ENCODE data around the gene SLFN11. TPM values are rescaled to one million over a fixed set of nuclear protein-coding genes. Genes with fewer than 3 reads are reported as not detected.

SLFN11 gene
- total and polyA plus RNA-seq, 2 of the 4 experiments (the other 2 are of a cell fraction): 29.9 to 144 TPM

DNA sequence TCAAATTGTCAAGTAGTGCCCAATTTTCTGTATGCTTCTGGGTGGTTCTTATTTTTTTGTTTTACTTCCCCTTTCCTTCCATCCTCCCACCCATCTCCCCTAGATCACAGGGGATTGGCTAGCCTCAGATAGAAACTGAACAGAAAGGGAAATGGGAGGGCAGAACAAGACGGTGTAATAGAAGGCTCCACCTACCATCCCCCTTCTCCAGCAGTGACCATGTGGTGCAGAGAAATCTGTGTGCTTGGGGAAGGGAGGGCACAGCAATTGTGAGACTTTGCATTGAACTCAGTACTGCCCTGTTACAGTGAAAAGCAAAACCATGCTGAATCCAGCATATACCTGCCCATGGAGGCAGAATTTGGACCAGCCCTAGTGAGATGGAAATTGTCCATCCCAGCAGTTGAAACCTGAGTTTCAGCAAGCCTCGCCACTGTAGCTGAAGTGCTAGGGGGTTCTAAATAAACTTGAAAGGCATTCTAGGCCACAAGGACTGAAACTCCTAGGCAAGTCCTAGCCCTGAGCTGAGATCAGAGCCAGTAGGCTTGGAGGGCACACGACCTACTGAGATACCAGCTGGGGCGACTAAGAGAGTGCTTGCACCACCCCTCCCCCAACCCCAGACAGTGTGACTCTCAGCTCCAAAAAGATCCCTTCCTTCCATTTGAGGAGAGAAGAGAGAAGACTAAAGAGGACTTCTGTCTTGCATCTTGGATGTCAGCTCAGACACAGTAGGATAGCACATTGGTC, 5.2 kb downstream of the SLFN11 start:
- no peaks in the 10 kb centered on the region for H4K20me1 ChIP-seq (ENCODE audit: insufficient read depth, low read length)
- POLR2A ChIA-PET (ENCODE audit: unreplicated experiment): no interaction called here
- intact Hi-C loops (cut with micrococcal nuclease) (no loop called here), in situ Hi-C loops (cut with MboI; ENCODE audit: low sequenced_read_pairs) (loop anchor here (25.0 kb wide), 1 partner anchor 369 kb away; the partner anchor contains the start of gene RASL10B), dilution Hi-C loops (cut with HindIII; ENCODE audit: low sequenced_read_pairs, unreplicated experiment) (no loop called here)
- no peak overlapping the region for H2BK15ac ChIP-seq (ENCODE audit: low read depth, low read length)
- no TSS peak for BruUV-seq (replicated peaks)
- DNase-seq (peak; percentile 22), ATAC-seq (ENCODE audit: low read depth) (peak; percentile 66; the same call in 1 of the 2 replicates)
- H4K91ac ChIP-seq (ENCODE audit: insufficient read depth, low read depth, low read length): no peak overlapping the region
- H2BK5ac ChIP-seq (ENCODE audit: low read depth, low read length, poor library complexity, severe bottlenecking): no peak overlapping the region
- no peaks in the 10 kb centered on the region for H3K9me3 ChIP-seq (ENCODE audit: control insufficient read depth, insufficient read depth, low read length)
- H2AK5ac ChIP-seq (ENCODE audit: low read depth, low read length): no peak overlapping the region
- TF ChIP-seq BHLHE40 (IDR thresholded peaks at IDR 0.05; ENCODE audit: low read depth, low read length) (no peak), MAFK (IDR thresholded peaks at IDR 0.05; ENCODE audit: low read depth, low read length) (no peak), POLR2A (IDR thresholded peaks at IDR 0.05; ENCODE audit: low read depth, low read length) (no peak), FOS (IDR thresholded peaks at IDR 0.05; ENCODE audit: low read depth, low read length) (no peak), CHD1 (IDR thresholded peaks at IDR 0.05; ENCODE audit: low read depth, low read length) (no peak), SMC3 (IDR thresholded peaks at IDR 0.05; ENCODE audit: low read depth, low read length) (no peak), CEBPB (IDR thresholded peaks at IDR 0.05; ENCODE audit: low read depth, low read length) (no peak), MAZ (IDR thresholded peaks at IDR 0.05; ENCODE audit: borderline replicate concordance, low read depth, low read length) (no peak), MXI1 (IDR thresholded peaks at IDR 0.05; ENCODE audit: borderline replicate concordance, low read depth, low read length) (no peak), RAD21 (IDR thresholded peaks at IDR 0.05; ENCODE audit: low read length) (no peak), NFE2L2 (IDR thresholded peaks at IDR 0.05; ENCODE audit: low read depth, low read length) (no peak), RCOR1 (IDR thresholded peaks at IDR 0.05; ENCODE audit: insufficient replicate concordance, low read length) (no peak)
- TF ChIP-seq, protein P1, sequence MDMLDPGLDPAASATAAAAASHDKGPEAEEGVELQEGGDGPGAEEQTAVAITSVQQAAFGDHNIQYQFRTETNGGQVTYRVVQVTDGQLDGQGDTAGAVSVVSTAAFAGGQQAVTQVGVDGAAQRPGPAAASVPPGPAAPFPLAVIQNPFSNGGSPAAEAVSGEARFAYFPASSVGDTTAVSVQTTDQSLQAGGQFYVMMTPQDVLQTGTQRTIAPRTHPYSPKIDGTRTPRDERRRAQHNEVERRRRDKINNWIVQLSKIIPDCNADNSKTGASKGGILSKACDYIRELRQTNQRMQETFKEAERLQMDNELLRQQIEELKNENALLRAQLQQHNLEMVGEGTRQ (IDR thresholded peaks at IDR 0.05; ENCODE audit: low read depth, low read length): no peak
- TF ChIP-seq, protein P2, sequence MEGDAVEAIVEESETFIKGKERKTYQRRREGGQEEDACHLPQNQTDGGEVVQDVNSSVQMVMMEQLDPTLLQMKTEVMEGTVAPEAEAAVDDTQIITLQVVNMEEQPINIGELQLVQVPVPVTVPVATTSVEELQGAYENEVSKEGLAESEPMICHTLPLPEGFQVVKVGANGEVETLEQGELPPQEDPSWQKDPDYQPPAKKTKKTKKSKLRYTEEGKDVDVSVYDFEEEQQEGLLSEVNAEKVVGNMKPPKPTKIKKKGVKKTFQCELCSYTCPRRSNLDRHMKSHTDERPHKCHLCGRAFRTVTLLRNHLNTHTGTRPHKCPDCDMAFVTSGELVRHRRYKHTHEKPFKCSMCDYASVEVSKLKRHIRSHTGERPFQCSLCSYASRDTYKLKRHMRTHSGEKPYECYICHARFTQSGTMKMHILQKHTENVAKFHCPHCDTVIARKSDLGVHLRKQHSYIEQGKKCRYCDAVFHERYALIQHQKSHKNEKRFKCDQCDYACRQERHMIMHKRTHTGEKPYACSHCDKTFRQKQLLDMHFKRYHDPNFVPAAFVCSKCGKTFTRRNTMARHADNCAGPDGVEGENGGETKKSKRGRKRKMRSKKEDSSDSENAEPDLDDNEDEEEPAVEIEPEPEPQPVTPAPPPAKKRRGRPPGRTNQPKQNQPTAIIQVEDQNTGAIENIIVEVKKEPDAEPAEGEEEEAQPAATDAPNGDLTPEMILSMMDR (conservative IDR thresholded peaks at IDR 0.05; ENCODE audit: low read depth, low read length): no peak
- H3K36me3 ChIP-seq (ENCODE audit: control insufficient read depth, insufficient read depth, low read length): peaks cover 11% of the 10 kb centered on the region
- no peak overlapping the region for H3K18ac ChIP-seq (ENCODE audit: low read depth, low read length)
- no CpG with 5 or more reads among the region's 4 CpGs for whole genome bisulfite sequencing, 2 experiments (ENCODE audit: extremely low coverage in 2 of 2, insufficient read length in 1 of 2)
- no peak overlapping the region for H2BK20ac ChIP-seq (ENCODE audit: low read depth, low read length)
- H2AK9ac ChIP-seq (replicated peaks; ENCODE audit: low read depth, low read length, poor library complexity): peak overlapping the region; percentile 40
- no peak overlapping the region for H4K8ac ChIP-seq (ENCODE audit: low read depth in 2 of 2, low read length in 2 of 2)
- H3K4me2 ChIP-seq (ENCODE audit: low read depth, low read length): no peak overlapping the region
- no peaks in the 10 kb centered on the region for H3K4me1 ChIP-seq (ENCODE audit: control insufficient read depth, insufficient read depth, low read length)
- no peak overlapping the region for H4K5ac ChIP-seq (ENCODE audit: low read depth, low read length)
- H3K56ac ChIP-seq (ENCODE audit: extremely low read depth, insufficient read depth, low read length): no peak overlapping the region
- H3K79me1 ChIP-seq (ENCODE audit: low read depth in 1 of 2, low read length in 2 of 2): peaks cover 19 to 42% of the 10 kb centered on the region in 2 experiments
- no peak overlapping the region for H3K9ac ChIP-seq (ENCODE audit: low read depth, low read length)
- peaks cover 8% of the 10 kb centered on the region; the same call in 1 of the 2 replicates for H3K9me1 ChIP-seq (ENCODE audit: insufficient read depth, low read length)
- no peak overlapping the region for H3K14ac ChIP-seq (replicated peaks; ENCODE audit: low read depth, low read length)
- no peak overlapping the region for H3K4ac ChIP-seq (ENCODE audit: low read depth, low read length)
- H3K4me3 ChIP-seq (ENCODE audit: insufficient read depth, low read depth, low read length): no peak overlapping the region
- no peak overlapping the region for H3K27ac ChIP-seq (ENCODE audit: insufficient read depth, low read length)
- CTCF ChIA-PET: no interaction called here
- no peak overlapping the region for H3K23ac ChIP-seq (ENCODE audit: low read depth, low read length)
- no peak overlapping the region for H2AFZ ChIP-seq (replicated peaks; ENCODE audit: low read length, poor library complexity)
- H3K27me3 ChIP-seq (ENCODE audit: control insufficient read depth, insufficient read depth, low read length): no peaks in the 10 kb centered on the region
- no peak overlapping the region for H2BK120ac ChIP-seq (ENCODE audit: low read depth, low read length)

Data from IMR-90 (cell line).